HG02973 (cell line): ENCODE results near the gene COX4I2.

Experiments used
- ATAC-seq: cut with Tn5 transposase; IDR thresholded peaks from one replicate; pipeline ENCODE4 v1.9.1; 2021; ENCODE audit warnings: moderate library complexity; ENCODE audit not compliant: unreplicated experiment

The COX4I2 gene

GRCh38 chr20:31691646-31692275 is 54.0 kb downstream of the COX4I2 start:
- ATAC-seq: no peak

- no peak for ATAC-seq
Observed at GRCh38 chr20:31693402-31693801, 55.7 kb downstream of the COX4I2 start.

GRCh38 chr20:31693987-31694661 is 56.4 kb downstream of the COX4I2 start:
- ATAC-seq: no peak
